Fibroblast of skin of scalp (primary cell): ENCODE results near the gene NFIA.

Source experiments
- DNase-seq: peaks from one replicate; pipeline ENCODE4 v3.0.0-alpha.2; 2013

NFIA gene

GRCh38 chr1:61132176-61132638 lies 49.8 kb downstream of the NFIA start:
- DNase-seq, result peak; percentile 9

GRCh38 chr1:61132645-61133334 lies 50.4 kb downstream of the NFIA start:
- no peak for DNase-seq

GRCh38 chr1:61133335-61134019 lies 51.1 kb downstream of the NFIA start:
- no peak for DNase-seq

GRCh38 chr1:61135291-61135690 lies 52.9 kb downstream of the NFIA start:
- no peak for DNase-seq

- no peak for DNase-seq
Measured at GRCh38 chr1:61138305-61138704, 55.9 kb downstream of the NFIA start.

GRCh38 chr1:61138921-61139774 lies 56.8 kb downstream of the NFIA start:
- peak; percentile 35 for DNase-seq

GRCh38 chr1:61139775-61140549 lies 57.6 kb downstream of the NFIA start:
- DNase-seq, result no peak

GRCh38 chr1:61140778-61141177 lies 58.4 kb downstream of the NFIA start:
- no peak for DNase-seq

- DNase-seq, result peak; percentile 50
Measured at GRCh38 chr1:61141288-61142042, 59.1 kb downstream of the NFIA start.

GRCh38 chr1:61142043-61142440 lies 59.7 kb downstream of the NFIA start:
- no peak for DNase-seq

GRCh38 chr1:61142726-61143500 lies 60.6 kb downstream of the NFIA start:
- peak; percentile 46 for DNase-seq

GRCh38 chr1:61143821-61144424 lies 61.6 kb downstream of the NFIA start:
- no peak for DNase-seq

GRCh38 chr1:61149010-61149860 lies 66.9 kb downstream of the NFIA start:
- no peak for DNase-seq

- no peak for DNase-seq
Measured at GRCh38 chr1:61151565-61151964, 69.2 kb downstream of the NFIA start.

- no peak for DNase-seq
Measured at GRCh38 chr1:61152066-61152465, 69.7 kb downstream of the NFIA start.

- no peak for DNase-seq
Measured at GRCh38 chr1:61152469-61153105, 70.2 kb downstream of the NFIA start.

- DNase-seq, result no peak
Measured at GRCh38 chr1:61156576-61157467, 74.5 kb downstream of the NFIA start.

- peak; percentile 96 for DNase-seq
Measured at GRCh38 chr1:61157468-61157987, 75.2 kb downstream of the NFIA start.
